WERI-Rb-1 (cell line): ENCODE results near the gene USP6NL.

Source experiments
- DNase-seq: peaks from one replicate; pipeline ENCODE4 v3.0.0-alpha.2; 2020
- H3K27ac ChIP-seq: fragments of 250-450 bp; sonication (Bioruptor Pico); 2 replicates; pipeline ENCODE4 v1.5.1; 2020; ENCODE audit warnings: mild to moderate bottlenecking, moderate library complexity
- H3K27me3 ChIP-seq: fragments of 250-450 bp; sonication (Bioruptor Pico); 2 replicates; pipeline ENCODE4 v1.5.1; 2021; ENCODE audit warnings: mild to moderate bottlenecking, low read depth, moderate library complexity; ENCODE audit not compliant: insufficient read depth, severe bottlenecking
- H3K36me3 ChIP-seq: fragments of 250-450 bp; sonication (Bioruptor Pico); 2 replicates; pipeline ENCODE4 v1.5.1; 2020; ENCODE audit warnings: mild to moderate bottlenecking, moderate library complexity
- H3K4me3 ChIP-seq: 2 replicates; pipeline ENCODE4 v1.5.1; 2011; ENCODE audit warnings: low read depth, mild to moderate bottlenecking, control low read depth, low read length
- H3K9me3 ChIP-seq: fragments of 250-450 bp; sonication (Bioruptor Pico); 2 replicates; pipeline ENCODE4 v1.5.1; 2021; ENCODE audit warnings: mild to moderate bottlenecking, moderate library complexity; ENCODE audit not compliant: severe bottlenecking
- TF ChIP-seq, protein P1 (sequence below): IDR thresholded peaks from 2 replicates; pipeline ENCODE4 v1.5.1; 2011; ENCODE audit warnings: low read depth, mild to moderate bottlenecking, control low read depth, inconsistent platforms, low read length

Gene USP6NL

GRCh38 chr10:11515596-11516430 lies 95.6 kb downstream of the USP6NL start:
- H3K27me3 ChIP-seq, result no peaks in the 10 kb centered on the region
- H3K9me3 ChIP-seq, result no peaks in the 10 kb centered on the region
- no peak overlapping the region for H3K4me3 ChIP-seq
- TF ChIP-seq, protein P1, sequence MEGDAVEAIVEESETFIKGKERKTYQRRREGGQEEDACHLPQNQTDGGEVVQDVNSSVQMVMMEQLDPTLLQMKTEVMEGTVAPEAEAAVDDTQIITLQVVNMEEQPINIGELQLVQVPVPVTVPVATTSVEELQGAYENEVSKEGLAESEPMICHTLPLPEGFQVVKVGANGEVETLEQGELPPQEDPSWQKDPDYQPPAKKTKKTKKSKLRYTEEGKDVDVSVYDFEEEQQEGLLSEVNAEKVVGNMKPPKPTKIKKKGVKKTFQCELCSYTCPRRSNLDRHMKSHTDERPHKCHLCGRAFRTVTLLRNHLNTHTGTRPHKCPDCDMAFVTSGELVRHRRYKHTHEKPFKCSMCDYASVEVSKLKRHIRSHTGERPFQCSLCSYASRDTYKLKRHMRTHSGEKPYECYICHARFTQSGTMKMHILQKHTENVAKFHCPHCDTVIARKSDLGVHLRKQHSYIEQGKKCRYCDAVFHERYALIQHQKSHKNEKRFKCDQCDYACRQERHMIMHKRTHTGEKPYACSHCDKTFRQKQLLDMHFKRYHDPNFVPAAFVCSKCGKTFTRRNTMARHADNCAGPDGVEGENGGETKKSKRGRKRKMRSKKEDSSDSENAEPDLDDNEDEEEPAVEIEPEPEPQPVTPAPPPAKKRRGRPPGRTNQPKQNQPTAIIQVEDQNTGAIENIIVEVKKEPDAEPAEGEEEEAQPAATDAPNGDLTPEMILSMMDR, result peak; percentile 49
- DNase-seq, result peak; percentile 19
- no peaks in the 10 kb centered on the region for H3K36me3 ChIP-seq
- no peak overlapping the region for H3K27ac ChIP-seq

GRCh38 chr10:11513727-11514126 lies 97.7 kb downstream of the USP6NL start:
- no peak overlapping the region for H3K4me3 ChIP-seq
- DNase-seq, result no peak
- H3K36me3 ChIP-seq, result no peaks in the 10 kb centered on the region
- H3K9me3 ChIP-seq, result no peaks in the 10 kb centered on the region
- TF ChIP-seq, protein P1, result no peak
- no peaks in the 10 kb centered on the region for H3K27me3 ChIP-seq
- H3K27ac ChIP-seq, result no peak overlapping the region

- DNase-seq, result no peak
- no peak overlapping the region for H3K27ac ChIP-seq
- H3K4me3 ChIP-seq, result no peak overlapping the region
- no peaks in the 10 kb centered on the region for H3K27me3 ChIP-seq
- TF ChIP-seq, protein P1, result no peak
- no peaks in the 10 kb centered on the region for H3K36me3 ChIP-seq
- H3K9me3 ChIP-seq, result no peaks in the 10 kb centered on the region
Measured at GRCh38 chr10:11512596-11512995, 98.9 kb downstream of the USP6NL start.

- Histone ChIP-seq H3K27me3 (no peaks in the 10 kb centered on the region), H3K9me3 (no peaks in the 10 kb centered on the region), H3K36me3 (no peaks in the 10 kb centered on the region), H3K4me3 (no peak overlapping the region), H3K27ac (no peak overlapping the region)
- no peak for DNase-seq
- TF ChIP-seq, protein P1, result no peak
Measured at GRCh38 chr10:11511321-11511720, 100.1 kb downstream of the USP6NL start.

DNA sequence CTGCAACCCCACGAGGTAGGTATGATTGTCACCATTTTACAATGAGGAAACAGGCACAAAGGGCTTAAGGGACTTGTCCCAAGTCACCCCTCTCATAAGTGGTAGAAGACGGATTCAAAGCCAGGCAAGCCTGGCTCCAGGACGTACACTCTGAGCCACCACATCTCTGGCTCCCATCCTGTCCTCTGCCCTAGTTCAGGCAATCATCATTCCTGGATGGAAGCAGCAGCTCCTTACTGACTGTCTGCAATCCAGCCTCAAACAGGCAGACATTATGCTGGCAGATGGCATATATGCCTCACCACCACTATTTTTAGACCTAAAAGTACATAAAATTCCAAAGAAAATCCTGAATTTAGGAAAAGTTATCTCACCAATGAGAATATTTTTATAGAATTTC lies 100.7 kb downstream of the USP6NL start:
- H3K27ac ChIP-seq, result no peak overlapping the region
- TF ChIP-seq, protein P1, result no peak

GRCh38 chr10:11510281-11510680 lies 101.2 kb downstream of the USP6NL start:
- TF ChIP-seq, protein P1, result no peak
- H3K4me3 ChIP-seq, result no peak overlapping the region
- no peaks in the 10 kb centered on the region for H3K27me3 ChIP-seq
- H3K36me3 ChIP-seq, result no peaks in the 10 kb centered on the region
- no peak for DNase-seq
- H3K9me3 ChIP-seq, result no peaks in the 10 kb centered on the region
- H3K27ac ChIP-seq, result no peak overlapping the region

More for the DNA sequence above, 100.7 kb downstream of the USP6NL start:
- Histone ChIP-seq H3K36me3 (no peaks in the 10 kb centered on the region), H3K4me3 (no peak overlapping the region), H3K27me3 (no peaks in the 10 kb centered on the region), H3K9me3 (no peaks in the 10 kb centered on the region)
- no peak for DNase-seq
